ENCODE measurements around the gene NME8.

DNA sequence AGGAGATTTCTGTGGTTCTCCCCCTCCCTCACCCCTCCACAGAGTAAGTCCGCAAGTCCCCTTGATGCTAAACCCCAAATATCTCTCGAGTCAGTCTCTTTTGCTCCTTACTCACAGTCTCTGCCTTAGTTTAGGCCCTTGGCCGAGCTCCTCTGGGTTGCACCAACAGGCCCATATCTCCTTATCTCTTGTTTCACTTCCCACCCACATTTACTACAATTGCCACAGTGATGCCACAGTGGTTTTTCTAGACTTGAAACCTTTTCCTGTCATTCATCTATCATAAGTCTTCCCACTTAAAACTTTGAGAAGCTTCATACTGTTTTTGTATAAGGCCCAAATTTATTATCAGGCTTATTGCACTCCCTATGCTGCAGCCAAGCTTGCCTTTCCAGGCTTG, 23.4 kb upstream of the NME8 start:
- no peak for TF ChIP-seq EZH2phosphoT487 (IDR thresholded peaks at IDR 0.05; ENCODE audit: unreplicated experiment)
- TF ChIP-seq, protein P1, sequence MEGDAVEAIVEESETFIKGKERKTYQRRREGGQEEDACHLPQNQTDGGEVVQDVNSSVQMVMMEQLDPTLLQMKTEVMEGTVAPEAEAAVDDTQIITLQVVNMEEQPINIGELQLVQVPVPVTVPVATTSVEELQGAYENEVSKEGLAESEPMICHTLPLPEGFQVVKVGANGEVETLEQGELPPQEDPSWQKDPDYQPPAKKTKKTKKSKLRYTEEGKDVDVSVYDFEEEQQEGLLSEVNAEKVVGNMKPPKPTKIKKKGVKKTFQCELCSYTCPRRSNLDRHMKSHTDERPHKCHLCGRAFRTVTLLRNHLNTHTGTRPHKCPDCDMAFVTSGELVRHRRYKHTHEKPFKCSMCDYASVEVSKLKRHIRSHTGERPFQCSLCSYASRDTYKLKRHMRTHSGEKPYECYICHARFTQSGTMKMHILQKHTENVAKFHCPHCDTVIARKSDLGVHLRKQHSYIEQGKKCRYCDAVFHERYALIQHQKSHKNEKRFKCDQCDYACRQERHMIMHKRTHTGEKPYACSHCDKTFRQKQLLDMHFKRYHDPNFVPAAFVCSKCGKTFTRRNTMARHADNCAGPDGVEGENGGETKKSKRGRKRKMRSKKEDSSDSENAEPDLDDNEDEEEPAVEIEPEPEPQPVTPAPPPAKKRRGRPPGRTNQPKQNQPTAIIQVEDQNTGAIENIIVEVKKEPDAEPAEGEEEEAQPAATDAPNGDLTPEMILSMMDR (conservative IDR thresholded peaks at IDR 0.05; ENCODE audit: low read depth in 2 of 2) = no peak
- TF ChIP-seq POLR2AphosphoS5 (IDR thresholded peaks at IDR 0.05; ENCODE audit: low read depth) = no peak
- no peak for TF ChIP-seq EZH2 (IDR thresholded peaks at IDR 0.05; ENCODE audit: low read depth, unreplicated experiment)

All from GM23338 (cell line).